Neural crest cell (in vitro differentiated cells): ENCODE results near the gene SLC26A1. TPM values are rescaled to one million over a fixed set of nuclear protein-coding genes. Genes with fewer than 3 reads are reported as not detected.
A peak's percentile ranks its signal among the peaks of the same experiment; 100 is the strongest.

Experiments
- DNase-seq: peaks from one replicate; pipeline ENCODE4 v3.0.0; 2021; ENCODE audit warnings: low read depth, mixed read lengths, low spot score
- H3K27ac Mint-ChIP-seq: one replicate; pipeline ENCODE4 v1.8.0; 2021; ENCODE audit warnings: mild to moderate bottlenecking, mixed read lengths; ENCODE audit not compliant: unreplicated experiment
- H3K27me3 Mint-ChIP-seq: 2 replicates; pipeline ENCODE4 v1.8.0; 2021; ENCODE audit warnings: low read depth, mild to moderate bottlenecking, mixed read lengths
- H3K36me3 Mint-ChIP-seq: 2 replicates; pipeline ENCODE4 v1.8.0; 2021; ENCODE audit warnings: low read depth, mild to moderate bottlenecking, mixed read lengths
- H3K4me1 Mint-ChIP-seq: 2 replicates; pipeline ENCODE4 v1.8.0; 2021; ENCODE audit warnings: mixed read lengths
- H3K4me3 Mint-ChIP-seq: one replicate; pipeline ENCODE4 v1.8.0; 2021; ENCODE audit warnings: mild to moderate bottlenecking, mixed read lengths
- H3K9me3 Mint-ChIP-seq: 2 replicates; pipeline ENCODE4 v1.8.0; 2021; ENCODE audit warnings: mixed read lengths
- CTCF ChIP-seq: fragments of 200-600 bp; sonication (generic); conservative IDR thresholded peaks from 2 replicates; pipeline ENCODE4 v1.5.0; 2021; ENCODE audit warnings: antibody characterized with exemption, mild to moderate bottlenecking
- total RNA-seq: library from RNA; stranded (reverse); gene quantifications from 2 replicates; pipeline ENCODE4 v1.2.1, GENCODE V29; 2021

Gene SLC26A1
- total RNA-seq, 1 donor from 2014 or later = 0.84 TPM

- H3K36me3 Mint-ChIP-seq = no peaks in the 10 kb centered on the region
- no peak overlapping the region for H3K4me3 Mint-ChIP-seq
- no peak overlapping the region for H3K27ac Mint-ChIP-seq
- peaks cover 7% of the 10 kb centered on the region for H3K4me1 Mint-ChIP-seq
- H3K9me3 Mint-ChIP-seq = no peaks in the 10 kb centered on the region
- no peak for DNase-seq
- no peak for TF ChIP-seq CTCF
- peaks cover 50% of the 10 kb centered on the region for H3K27me3 Mint-ChIP-seq
Observed at GRCh38 chr4:997375-998071, 4.3 kb upstream of the SLC26A1 start.

- Mint-ChIP-seq H3K4me1 (peaks cover 8% of the 10 kb centered on the region), H3K36me3 (no peaks in the 10 kb centered on the region), H3K4me3 (no peak overlapping the region), H3K9me3 (no peaks in the 10 kb centered on the region), H3K27me3 (peaks cover 47% of the 10 kb centered on the region), H3K27ac (no peak overlapping the region)
- no peak for TF ChIP-seq CTCF
- DNase-seq = no peak
Observed at GRCh38 chr4:996997-997374, 3.8 kb upstream of the SLC26A1 start.

GRCh38 chr4:996030-996996, 3.1 kb upstream of the SLC26A1 start:
- TF ChIP-seq CTCF = no peak
- Mint-ChIP-seq H3K27ac (no peak overlapping the region), H3K36me3 (no peaks in the 10 kb centered on the region), H3K9me3 (no peaks in the 10 kb centered on the region), H3K4me1 (peaks cover 8% of the 10 kb centered on the region), H3K4me3 (no peak overlapping the region), H3K27me3 (peaks cover 41% of the 10 kb centered on the region)
- DNase-seq = no peak

- H3K27ac Mint-ChIP-seq = no peak overlapping the region
- H3K4me3 Mint-ChIP-seq = peak overlapping the region; percentile 32
- no peaks in the 10 kb centered on the region for H3K9me3 Mint-ChIP-seq
- no peak for DNase-seq
- H3K4me1 Mint-ChIP-seq = peaks cover 8% of the 10 kb centered on the region
- H3K36me3 Mint-ChIP-seq = no peaks in the 10 kb centered on the region
- TF ChIP-seq CTCF = no peak
- peaks cover 35% of the 10 kb centered on the region for H3K27me3 Mint-ChIP-seq
Observed at GRCh38 chr4:995311-996026, 2.3 kb upstream of the SLC26A1 start.

- H3K27ac Mint-ChIP-seq = no peak overlapping the region
- H3K9me3 Mint-ChIP-seq = no peaks in the 10 kb centered on the region
- DNase-seq = no peak
- H3K4me3 Mint-ChIP-seq = peak overlapping the region; percentile 31
- peaks cover 14% of the 10 kb centered on the region for H3K27me3 Mint-ChIP-seq
- no peak for TF ChIP-seq CTCF
- peaks cover 4% of the 10 kb centered on the region for H3K4me1 Mint-ChIP-seq
- no peaks in the 10 kb centered on the region for H3K36me3 Mint-ChIP-seq
Observed at GRCh38 chr4:992297-993110, 700 bp downstream of the SLC26A1 start.
